Measurements from ENCODE around the gene ATP1A4.

Gene ATP1A4

GRCh38 chr1:160148121-160148520, 3.3 kb upstream of the ATP1A4 start:
- no peak for DNase-seq

- no peak for DNase-seq
Observed at GRCh38 chr1:160149233-160149632, 2.2 kb upstream of the ATP1A4 start.

- no peak for DNase-seq
Observed at GRCh38 chr1:160149716-160150115, 1.7 kb upstream of the ATP1A4 start.

DNA sequence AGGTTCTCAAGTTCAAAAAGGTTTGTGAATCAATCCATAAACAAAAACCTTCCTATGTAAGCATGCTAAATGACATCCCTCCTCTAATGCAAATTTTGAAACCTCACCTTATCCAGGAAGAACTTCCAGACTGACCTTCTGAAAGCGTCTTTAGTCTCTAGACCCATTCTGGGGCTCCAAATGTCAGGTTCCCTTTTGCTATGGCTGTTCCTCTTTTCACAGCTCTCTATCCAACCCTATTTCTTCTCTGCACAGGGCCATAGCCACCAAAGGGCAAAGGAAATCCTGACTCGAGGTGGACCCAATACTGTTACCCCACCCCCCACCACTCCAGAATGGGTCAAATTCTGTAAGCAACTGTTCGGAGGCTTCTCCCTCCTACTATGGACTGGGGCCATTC, 3.4 kb downstream of the ATP1A4 start:
- DNase-seq: no peak

DNA sequence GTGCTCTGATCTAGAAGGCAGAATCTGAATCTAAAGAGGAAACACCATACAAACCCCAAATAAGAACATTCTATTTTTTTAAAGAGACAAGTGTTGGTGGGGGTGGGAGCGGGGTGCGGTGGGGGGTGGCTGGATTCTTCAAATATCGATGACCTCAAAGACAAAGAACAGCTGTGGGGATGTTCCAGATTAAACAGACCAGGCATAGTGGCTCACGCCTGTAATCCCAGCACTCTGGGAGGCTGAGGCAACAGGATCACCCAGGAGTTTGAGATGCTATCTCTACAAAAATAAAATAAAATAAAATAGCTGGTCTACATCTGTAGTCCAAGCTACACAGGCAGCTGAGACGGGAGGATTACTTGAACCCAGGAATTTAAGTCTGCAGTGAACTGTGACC, 5.0 kb downstream of the ATP1A4 start:
- DNase-seq: no peak

- no peak for DNase-seq
Observed at GRCh38 chr1:160157174-160157573, 5.8 kb downstream of the ATP1A4 start.

- DNase-seq: no peak
Observed at GRCh38 chr1:160158031-160158430, 6.6 kb downstream of the ATP1A4 start.

DNA sequence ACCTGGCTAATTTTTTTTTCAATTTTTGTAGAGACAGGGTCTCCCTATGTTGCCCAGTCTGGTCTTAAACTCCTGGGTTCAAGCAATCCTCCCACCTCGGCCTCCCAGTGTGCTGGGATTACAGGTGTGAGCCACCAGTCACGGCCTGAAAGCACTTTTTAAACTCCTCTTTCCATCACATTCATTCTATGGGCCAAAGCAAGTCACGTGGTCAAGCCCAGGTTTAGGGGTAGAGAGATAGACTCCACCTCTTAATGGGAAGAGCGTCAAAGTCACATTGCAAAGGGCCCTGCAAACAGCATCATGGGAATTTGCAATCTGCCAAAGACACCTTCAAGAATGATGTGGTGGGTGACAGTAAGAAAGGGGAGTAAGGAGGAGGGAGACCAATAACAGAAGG, 7.1 kb downstream of the ATP1A4 start:
- DNase-seq: no peak

DNA sequence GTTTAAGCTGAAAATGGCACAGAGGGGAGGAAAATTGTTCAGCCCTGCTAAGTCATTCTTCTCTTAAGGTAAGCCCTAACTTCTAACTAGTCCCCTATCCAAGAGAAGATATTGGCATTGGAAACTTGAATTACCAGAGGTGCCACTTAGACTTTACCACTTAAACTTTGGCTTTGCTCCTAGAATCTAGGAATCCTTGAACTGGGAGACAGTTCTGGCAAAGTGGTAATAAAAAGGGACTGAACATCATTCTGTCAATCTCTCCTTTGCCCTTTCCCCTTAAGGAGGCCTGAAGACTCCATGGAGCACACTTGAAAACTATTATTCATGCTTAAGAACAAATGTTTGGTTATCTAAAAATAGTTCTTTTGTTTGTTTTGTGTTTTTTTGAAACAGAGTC, 8.4 kb downstream of the ATP1A4 start:
- DNase-seq: no peak

DNA sequence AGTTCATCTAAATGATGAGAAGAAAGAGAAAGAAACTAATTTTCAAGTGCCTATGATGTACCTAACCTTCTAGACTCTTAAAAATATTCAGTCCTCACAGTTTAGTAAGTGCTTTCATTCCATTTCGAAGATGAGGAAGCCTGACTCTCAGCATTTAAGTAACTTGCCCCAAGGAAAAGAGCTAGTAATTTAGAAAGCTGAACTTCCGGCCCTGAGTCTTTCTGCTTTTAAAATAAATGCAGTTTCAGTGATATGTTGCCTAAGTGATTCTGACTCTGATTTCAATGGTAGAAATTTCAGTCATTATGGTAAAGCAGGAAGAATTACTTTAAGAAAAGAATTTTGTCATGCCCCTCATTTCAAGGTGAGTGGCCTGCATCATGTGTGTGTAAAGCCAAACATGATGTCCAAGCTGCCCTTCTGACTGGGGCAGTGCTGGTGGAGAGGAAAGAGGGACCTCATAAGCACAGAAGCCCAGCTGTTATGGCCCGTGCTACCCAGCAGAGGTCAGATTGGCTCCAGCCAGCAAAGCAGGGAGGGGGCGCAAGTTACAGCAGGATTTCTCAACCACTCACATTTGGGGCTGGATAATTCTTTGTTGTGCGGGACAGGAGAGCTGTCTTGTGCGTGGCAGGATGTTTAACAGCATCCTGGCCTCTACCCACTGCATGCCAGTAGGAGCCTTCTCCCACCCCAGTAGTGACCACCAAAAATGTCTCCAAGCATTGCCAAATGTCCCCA, 10.7 kb downstream of the ATP1A4 start:
- no peak for DNase-seq

- DNase-seq: no peak
Observed at GRCh38 chr1:160162931-160163330, 11.5 kb downstream of the ATP1A4 start.

DNA sequence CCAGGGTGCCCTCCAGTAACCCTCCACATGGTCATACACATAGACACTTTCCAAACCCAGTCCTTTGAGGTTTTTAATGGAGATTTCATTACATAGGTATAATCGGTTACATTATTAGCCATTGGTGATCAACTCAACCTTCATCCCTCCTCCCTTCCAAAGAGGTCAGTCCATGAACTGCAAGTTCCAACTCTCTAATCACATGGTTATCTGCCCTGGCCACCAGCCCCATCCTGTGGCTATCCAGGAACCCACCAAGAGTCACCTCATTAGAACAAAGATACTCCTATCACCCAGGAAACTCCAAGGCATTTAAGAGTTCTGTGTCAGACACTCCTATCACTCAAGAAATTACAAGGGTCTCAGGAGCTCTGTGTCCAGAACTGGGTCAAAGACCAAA, 12.2 kb downstream of the ATP1A4 start:
- DNase-seq: no peak

- no peak for DNase-seq
Observed at GRCh38 chr1:160164121-160164520, 12.7 kb downstream of the ATP1A4 start.

GRCh38 chr1:160166166-160166868, 14.9 kb downstream of the ATP1A4 start:
- no peak for DNase-seq

GRCh38 chr1:160167056-160167455, 15.7 kb downstream of the ATP1A4 start:
- no peak for DNase-seq

DNA sequence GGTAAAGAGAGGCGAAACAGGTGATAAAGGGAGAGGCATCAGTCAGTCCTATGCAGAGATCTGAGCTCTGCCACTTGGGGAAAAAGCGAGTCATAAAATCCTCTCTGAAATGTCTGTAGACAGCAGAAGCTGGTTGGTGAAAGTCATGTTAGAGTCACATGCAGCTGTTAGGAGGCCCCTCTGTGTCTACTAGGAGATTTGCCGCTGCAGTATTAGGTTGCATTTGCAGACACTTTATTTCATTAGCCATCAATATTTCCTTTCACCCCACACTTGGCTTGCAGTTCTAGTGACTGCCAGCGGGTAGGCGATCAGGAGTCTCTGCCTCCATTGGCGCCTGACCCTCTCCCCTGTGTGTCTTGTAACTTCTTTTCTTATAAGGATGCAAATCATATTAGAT, 16.2 kb downstream of the ATP1A4 start:
- no peak for DNase-seq

GRCh38 chr1:160168016-160168415, 16.6 kb downstream of the ATP1A4 start:
- no peak for DNase-seq

DNA sequence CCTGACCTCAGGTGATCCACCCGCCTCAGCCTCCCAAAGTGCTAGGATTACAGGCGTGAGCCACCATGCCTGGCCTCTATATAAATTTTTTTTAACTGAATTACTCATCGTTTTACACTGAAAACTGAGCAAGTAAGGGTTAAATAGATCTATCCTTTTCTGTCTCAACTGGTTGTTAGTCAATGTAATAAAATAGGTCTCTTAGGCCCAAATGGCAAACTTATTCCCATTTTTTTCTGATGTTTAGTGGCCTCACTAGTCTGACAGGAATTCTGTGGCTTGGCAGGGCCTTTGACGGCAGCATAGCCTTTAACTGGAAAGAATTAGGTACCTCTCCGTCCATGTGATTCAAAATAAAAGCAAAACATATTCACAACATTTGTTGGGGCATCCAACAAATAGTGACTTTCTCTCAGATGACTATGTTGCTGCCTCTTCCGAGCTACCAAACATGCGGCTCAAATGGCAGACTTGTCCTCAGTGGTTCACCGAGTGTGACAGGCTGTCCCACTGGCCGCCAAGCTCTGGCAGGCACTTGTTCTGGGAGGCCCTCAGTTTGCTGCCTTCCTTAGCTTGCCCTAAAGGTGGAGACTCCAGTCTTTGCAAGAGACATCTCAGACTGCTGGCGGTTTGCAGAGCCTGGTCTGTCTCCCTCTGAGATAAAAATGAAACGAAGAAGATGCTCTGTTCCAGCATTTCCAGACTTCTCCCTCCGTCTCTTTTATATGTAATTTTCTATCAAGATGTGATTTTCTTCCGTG, 17.4 kb downstream of the ATP1A4 start:
- DNase-seq: no peak

DNA sequence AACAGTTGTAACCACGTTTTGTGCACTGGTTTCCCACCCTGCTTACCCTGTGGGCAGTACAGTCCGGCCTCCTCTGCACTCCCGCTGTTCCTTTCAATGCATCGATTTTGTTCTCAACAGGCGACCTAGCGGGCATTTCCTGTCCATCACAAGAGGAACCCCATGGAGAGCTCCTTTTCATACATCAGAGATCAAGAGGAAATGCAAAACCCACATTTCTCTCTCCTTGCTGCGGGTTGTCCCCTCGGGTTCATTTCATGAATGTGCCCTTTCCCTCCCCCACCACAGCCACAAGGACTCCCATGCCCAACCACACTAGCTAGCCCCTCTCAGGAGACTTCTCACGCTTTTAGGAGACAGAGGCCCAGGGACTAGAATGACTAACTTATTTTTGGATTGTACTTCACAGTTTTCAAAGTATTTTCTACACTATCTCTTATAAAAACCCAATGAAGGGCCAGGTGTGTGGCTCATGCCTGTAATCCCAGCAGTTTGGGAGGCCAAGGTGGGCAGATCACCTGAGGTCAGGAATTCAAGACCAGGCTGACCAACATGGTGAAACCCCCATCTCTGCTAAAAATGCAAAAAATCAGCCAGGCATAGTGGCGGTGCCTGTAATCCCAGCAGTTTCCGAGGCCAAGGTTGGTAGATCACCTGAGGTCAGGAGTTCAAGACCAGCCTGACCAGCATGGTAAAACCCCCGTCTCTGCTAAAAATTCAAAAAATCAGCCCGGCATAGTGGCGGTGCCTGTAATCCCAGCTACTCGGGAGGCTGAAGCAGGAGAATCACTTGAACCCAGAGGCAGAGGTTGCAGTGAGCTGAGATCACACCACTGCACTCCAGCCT, 18.4 kb downstream of the ATP1A4 start:
- DNase-seq: no peak

DNA sequence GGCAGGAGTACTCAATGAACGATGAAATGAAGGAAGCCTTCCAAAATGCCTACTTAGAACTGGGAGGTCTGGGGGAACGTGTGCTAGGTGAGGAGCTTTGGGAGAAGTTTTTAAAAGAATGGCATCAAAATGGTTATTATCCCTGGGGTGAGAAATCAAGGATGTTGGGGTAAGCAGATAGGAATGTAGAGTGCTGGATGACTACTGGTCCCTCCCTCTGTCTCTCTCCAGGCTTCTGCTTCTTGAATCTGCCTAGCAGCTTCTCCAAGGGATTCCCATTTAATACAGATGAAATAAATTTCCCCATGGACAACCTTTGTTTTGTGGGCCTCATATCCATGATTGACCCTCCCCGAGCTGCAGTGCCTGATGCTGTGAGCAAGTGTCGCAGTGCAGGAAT, 20.0 kb downstream of the ATP1A4 start:
- DNase-seq: no peak

GRCh38 chr1:160171980-160172379, 20.6 kb downstream of the ATP1A4 start:
- DNase-seq: no peak

- DNase-seq: no peak
Observed at GRCh38 chr1:160177231-160177630, 25.8 kb downstream of the ATP1A4 start.

- DNase-seq: no peak
Observed at GRCh38 chr1:160177667-160178066, 26.3 kb downstream of the ATP1A4 start.

Data from activated CD8-positive, alpha-beta memory T cell treated with anti-CD3 and anti-CD28 coated beads, Interleukin-2, amount 50 U/mL, for 4 hours (primary cell).